PC-3 (cell line): ENCODE results near the gene ZKSCAN5. TPM values are rescaled to one million over a fixed set of nuclear protein-coding genes. Genes with fewer than 3 reads are reported as not detected.
"Not testable (repeated sequence)": the region's sequence is repeated elsewhere in the genome, so short reads cannot be mapped to it uniquely, and the experiment has no call there.

Experiments used
- ATAC-seq: fragments of 200-7000 bp; cut with Tn5 transposase; 2 replicates; pipeline ENCODE4 v1.9.1; 2020; ENCODE audit warnings: mild to moderate bottlenecking, moderate library complexity
- BruUV-seq: library from RNA; stranded (reverse); fragments of 400-500 nt; replicated peaks from 2 replicates; lab custom pipeline; 2021; lab: Mats Ljungman, UMichigan
- CTCF ChIA-PET: fragments of 300-600 bp; sonication (Branson Sonifier 250); formaldehyde crosslinking; loops from one replicate; lab custom pipeline; 2022; ENCODE audit warnings: antibody characterized with exemption; lab: Charles Lee
- POLR2A ChIA-PET: fragments of 300-600 bp; sonication (Branson Sonifier 250); formaldehyde crosslinking; loops from one replicate; lab custom pipeline; 2022; ENCODE audit warnings: antibody characterized with exemption; ENCODE audit not compliant: unreplicated experiment; lab: Charles Lee
- DNase-seq: peaks from one replicate; pipeline ENCODE4 v3.0.0-alpha.2; 2015
- H2AFZ ChIP-seq: fragments of 300-600 bp; sonication (generic); 2 replicates; pipeline ENCODE4 v1.6.0; 2016; ENCODE audit warnings: antibody characterized with exemption, low read length
- H3F3A ChIP-seq: fragments of 300-600 bp; sonication (generic); one replicate; pipeline ENCODE4 v1.6.0; 2017; ENCODE audit warnings: antibody characterized with exemption, low read length, control low read depth, mild to moderate bottlenecking; ENCODE audit not compliant: unreplicated experiment
- H3K27ac ChIP-seq: fragments of 300-600 bp; sonication (generic); 2 replicates; pipeline ENCODE4 v1.5.1; 2016; ENCODE audit warnings: mild to moderate bottlenecking, low read length
- H3K27me3 ChIP-seq: fragments of 300-600 bp; sonication (generic); 2 replicates; pipeline ENCODE4 v1.6.1; 2016; ENCODE audit warnings: low read length, mixed read lengths
- H3K36me3 ChIP-seq: fragments of 300-600 bp; sonication (generic); 2 replicates; pipeline ENCODE4 v1.6.1; 2016; ENCODE audit warnings: low read depth, mixed run types, low read length, mixed read lengths
- H3K4me1 ChIP-seq: fragments of 300-600 bp; sonication (generic); 2 replicates; pipeline ENCODE4 v1.5.1; 2016; ENCODE audit warnings: low read length; ENCODE audit not compliant: insufficient read depth
- H3K4me2 ChIP-seq: fragments of 300-600 bp; sonication (generic); 2 replicates; pipeline ENCODE4 v1.6.0; 2016; ENCODE audit warnings: low read length
- H3K4me3 ChIP-seq: fragments of 300-600 bp; sonication (generic); 2 replicates; pipeline ENCODE4 v1.5.1; 2016; ENCODE audit warnings: mild to moderate bottlenecking, low read length, mixed read lengths
- H3K79me2 ChIP-seq: fragments of 300-600 bp; sonication (generic); 2 replicates; pipeline ENCODE4 v1.6.1; 2017; ENCODE audit warnings: low read length, mixed read lengths
- H3K9ac ChIP-seq: fragments of 300-600 bp; sonication (generic); 2 replicates; pipeline ENCODE4 v1.6.0; 2016; ENCODE audit warnings: mild to moderate bottlenecking, low read length
- H3K9me2 ChIP-seq: fragments of 300-600 bp; sonication (generic); replicated peaks from 2 replicates; pipeline ENCODE4 v1.6.1; 2016; ENCODE audit warnings: mixed run types, low read length, mixed read lengths
- H3K9me3 ChIP-seq: fragments of 300-600 bp; sonication (generic); 2 replicates; pipeline ENCODE4 v1.6.1; 2016; ENCODE audit warnings: low read length, mixed read lengths
- H4K20me1 ChIP-seq: fragments of 300-600 bp; sonication (generic); 2 replicates; pipeline ENCODE4 v1.6.1; 2016; ENCODE audit warnings: low read length, mixed read lengths
- CTCF ChIP-seq: fragments of 300-600 bp; sonication (generic); conservative IDR thresholded peaks from 2 replicates; pipeline ENCODE4 v1.5.1; 2017; ENCODE audit warnings: antibody characterized with exemption, low read depth, mild to moderate bottlenecking, low read length
- EZH2 ChIP-seq: fragments of 300-600 bp; sonication (generic); IDR thresholded peaks from one replicate; pipeline ENCODE4 v1.6.1; 2017; ENCODE audit warnings: antibody characterized with exemption, mild to moderate bottlenecking, low read length; ENCODE audit not compliant: unreplicated experiment
- EZH2phosphoT487 ChIP-seq: fragments of 300-600 bp; sonication (generic); IDR thresholded peaks from 2 replicates; pipeline ENCODE4 v1.6.1; 2018; ENCODE audit warnings: mild to moderate bottlenecking, antibody characterized with exemption, low read length, borderline replicate concordance
- intact Hi-C: fragments of 100-400 bp; cut with micrococcal nuclease; formaldehyde crosslinking; loops from 2 replicates; pipeline ENCODE4 v1.9.0; 2023
- total RNA-seq: library from RNA; depleted of rRNA; stranded (reverse); fragments of >200 nt; gene quantifications from 2 replicates; pipeline ENCODE4 v1.2.3, GENCODE V29; 2014

Gene ZKSCAN5
- total RNA-seq, 1 experiment from 2014 or later = 9.9 TPM

DNA sequence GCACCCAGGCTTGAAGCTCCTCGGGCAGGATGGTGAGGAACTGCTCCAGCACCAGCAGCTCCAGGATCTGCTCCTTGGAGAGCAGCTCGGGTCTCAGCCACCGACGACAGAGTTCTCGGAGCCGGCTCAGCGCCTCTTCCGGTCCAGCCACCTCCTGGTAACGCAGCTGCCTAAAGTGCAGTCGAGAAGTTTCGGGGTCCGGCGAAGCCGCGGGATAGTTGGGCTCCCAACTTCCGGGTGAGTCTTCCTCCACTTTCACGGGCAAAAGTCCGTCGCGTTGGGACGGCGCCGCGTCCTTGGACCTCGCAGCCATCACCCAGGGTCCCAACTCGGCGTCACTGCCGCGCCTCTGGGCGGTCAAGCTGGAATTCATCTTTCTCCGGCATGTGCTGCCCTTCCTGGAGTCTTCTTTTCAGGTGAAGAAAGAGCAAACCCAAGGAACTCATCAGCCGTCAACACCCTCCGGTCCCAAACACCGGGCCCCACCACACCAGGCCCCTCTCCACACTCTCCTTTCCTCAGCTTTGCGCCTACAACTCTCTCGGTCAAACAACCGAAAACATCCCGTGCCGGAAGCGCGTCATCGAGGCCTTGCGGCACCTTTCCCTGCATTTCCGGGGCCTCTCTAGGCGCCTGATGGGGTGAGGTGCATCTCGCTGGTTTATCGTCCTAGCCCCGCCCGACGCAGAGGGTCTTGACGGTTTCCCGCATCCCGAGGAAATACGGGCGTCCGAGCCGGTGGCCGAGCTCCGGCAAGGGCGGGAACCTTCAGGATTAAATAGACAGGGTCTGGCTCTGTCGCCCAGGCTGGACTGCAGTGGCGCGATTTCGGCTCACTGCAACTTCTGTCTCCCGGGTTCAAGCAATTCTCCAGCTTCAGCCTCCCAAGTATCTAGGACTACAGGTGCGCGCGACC is 4.5 kb upstream of the ZKSCAN5 start, which contains the start of gene ZNF394:
Gene ZNF394 (minus strand): TSS at position 561 of the 916 bp plus-strand sequence. CDS start 188 bp downstream, at position 373.
- peak within 1 kb of the TSS; percentile 97 for H2AFZ ChIP-seq
- DNase-seq (peak; percentile 89), ATAC-seq (peak; percentile 45)
- peaks cover 16% of the 10 kb centered on the region for H4K20me1 ChIP-seq
- peak within 1 kb of the TSS; percentile 97 for H3K4me3 ChIP-seq
- no peaks in the 10 kb centered on the region for H3F3A ChIP-seq
- no peaks in the 10 kb centered on the region for H3K9me2 ChIP-seq
- 0 out of 2 replicates have a peak, but pooled peaks cover 5% of the 10 kb centered on the region for H3K4me1 ChIP-seq
- TF ChIP-seq EZH2phosphoT487 (no peak), CTCF (no peak), EZH2 (no peak)
- ChIA-PET CTCF (no interaction called here), POLR2A (interaction anchor here (0.6 kb wide), 3 partner anchors 26 to 519 kb away, joined by 3 to 5 read pairs (median 3); no protein-coding TSS in a partner anchor)
- BruUV-seq = TSS peak; percentile 89
- no peaks in the 10 kb centered on the region for H3K9me3 ChIP-seq
- peaks cover 49% of the 10 kb centered on the region for H3K79me2 ChIP-seq
- peak within 1 kb of the TSS; percentile 63 for H3K27ac ChIP-seq
- H3K36me3 ChIP-seq = peaks cover 3% of the 10 kb centered on the region; the same call in 1 of the 2 replicates
- no peaks in the 10 kb centered on the region for H3K27me3 ChIP-seq
- intact Hi-C loops = loop anchor here (1.0 kb wide), 1 partner anchor 116 kb away; the partner anchor contains the start of gene ZSCAN25
- peak within 1 kb of the TSS; percentile 85 for H3K9ac ChIP-seq
- H3K4me2 ChIP-seq = peak within 1 kb of the TSS; percentile 100

DNA sequence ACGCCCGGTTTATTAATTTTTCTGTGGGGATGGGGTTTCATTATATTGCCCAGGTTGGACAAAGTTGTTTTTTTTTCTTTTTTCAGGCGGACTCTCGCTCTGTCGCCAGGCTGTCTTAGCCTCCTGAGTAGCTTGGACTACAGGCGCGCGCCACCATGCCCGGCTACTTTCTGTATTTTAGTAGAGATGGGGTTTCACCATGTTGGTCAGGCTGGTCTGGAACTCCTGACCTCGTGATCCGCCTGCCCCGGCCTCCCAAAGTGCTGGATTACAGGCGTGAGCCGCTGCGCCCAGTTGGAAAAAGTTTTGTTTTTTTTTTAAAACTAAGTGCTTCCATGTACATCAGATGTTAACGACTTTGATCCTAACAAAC is 3.8 kb upstream of the ZKSCAN5 start:
- ATAC-seq (no peak), DNase-seq (no peak)
- POLR2A ChIA-PET = interaction anchor here (0.6 kb wide), 1 partner anchor 74 kb away, joined by 5 read pairs; no protein-coding TSS in a partner anchor
- Histone ChIP-seq H2AFZ (peak overlapping the region; percentile 97), H3K4me3 (peak overlapping the region; percentile 97), H3F3A (no peaks in the 10 kb centered on the region), H3K27me3 (no peaks in the 10 kb centered on the region), H3K4me2 (peak overlapping the region; percentile 100), H3K27ac (no peak overlapping the region), H3K4me1 (0 out of 2 replicates have a peak, but pooled peaks cover 5% of the 10 kb centered on the region), H4K20me1 (peaks cover 16% of the 10 kb centered on the region), H3K9me2 (no peaks in the 10 kb centered on the region), H3K36me3 (no peaks in the 10 kb centered on the region), H3K9me3 (no peaks in the 10 kb centered on the region), H3K9ac (peak overlapping the region; percentile 85), H3K79me2 (peaks cover 54% of the 10 kb centered on the region)
- no TSS peak for BruUV-seq
- intact Hi-C loops = loop anchor here (1.0 kb wide), 1 partner anchor 116 kb away; the partner anchor contains the start of gene ZSCAN25
- CTCF ChIA-PET = no interaction called here
- TF ChIP-seq EZH2 (no peak), EZH2phosphoT487 (no peak), CTCF (no peak)

- Histone ChIP-seq H3K4me3 (peak overlapping the region; percentile 97), H4K20me1 (peaks cover 16% of the 10 kb centered on the region), H3K79me2 (peaks cover 58% of the 10 kb centered on the region), H3K4me2 (peak overlapping the region; percentile 100; the same call in 1 of the 2 replicates)
- H2AFZ ChIP-seq, H3K27ac ChIP-seq, CTCF ChIA-PET, H3K9me3 ChIP-seq, H3K9me2 ChIP-seq, intact Hi-C loops, H3F3A ChIP-seq, H3K27me3 ChIP-seq, DNase-seq, ATAC-seq, BruUV-seq, H3K9ac ChIP-seq, POLR2A ChIA-PET, H3K36me3 ChIP-seq, H3K4me1 ChIP-seq: not testable (repeated sequence)
These were observed 3.2 kb upstream of the ZKSCAN5 start for GRCh38 chr7:99501236-99501635.
